ENCODE measurements around the gene PLAGL2.

Gene PLAGL2

DNA sequence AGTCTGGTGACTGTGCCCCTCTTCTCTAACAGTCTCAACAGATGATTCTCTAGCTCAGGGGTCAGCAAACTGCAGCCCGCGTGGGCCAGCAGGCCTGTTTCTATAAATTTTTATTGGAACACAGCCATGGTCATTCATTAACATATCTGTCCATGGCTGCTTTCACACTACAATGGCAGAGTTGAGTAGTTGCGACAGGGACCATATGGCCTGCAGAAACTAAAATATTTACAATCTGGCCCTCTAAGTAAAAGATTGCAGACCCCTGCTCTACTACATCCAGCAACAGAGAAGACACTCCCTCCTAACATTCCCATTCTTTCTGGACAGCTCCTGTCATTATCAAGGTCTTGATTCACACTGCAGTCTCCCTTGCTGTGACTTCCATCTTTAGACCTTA lies 45.2 kb downstream of the PLAGL2 start:
- H3K36me3 ChIP-seq, result peaks cover 78% of the 10 kb centered on the region
- H3K4me1 ChIP-seq, result no peaks in the 10 kb centered on the region

DNA sequence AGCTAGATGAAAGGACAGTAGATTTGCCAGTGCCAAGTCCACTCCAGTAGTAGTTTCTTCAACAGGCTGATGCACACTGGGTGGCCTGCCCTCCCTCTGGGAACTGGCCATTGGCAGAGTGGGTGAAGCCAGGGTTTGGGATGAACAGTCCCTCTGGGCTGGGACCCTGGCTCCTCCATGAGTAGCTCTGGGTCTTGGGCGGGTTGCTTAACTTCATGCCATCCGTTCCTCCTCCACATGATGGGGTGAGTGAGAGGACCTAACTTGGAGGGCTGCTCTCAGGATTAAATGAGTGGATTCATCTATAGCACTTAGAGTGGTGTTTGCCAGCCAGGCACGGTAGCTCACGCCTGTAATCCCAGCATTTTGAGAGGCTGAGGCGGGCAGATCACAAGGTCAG lies 47.2 kb downstream of the PLAGL2 start:
- Histone ChIP-seq H3K9me3 (no peaks in the 10 kb centered on the region), H3K4me1 (no peaks in the 10 kb centered on the region), H3K4me3 (ENCODE audit: low read depth, low read length) (no peak overlapping the region), H3K27me3 (no peaks in the 10 kb centered on the region), H3K36me3 (peaks cover 69% of the 10 kb centered on the region)
- no peak for DNase-seq
- TF ChIP-seq, protein P1, sequence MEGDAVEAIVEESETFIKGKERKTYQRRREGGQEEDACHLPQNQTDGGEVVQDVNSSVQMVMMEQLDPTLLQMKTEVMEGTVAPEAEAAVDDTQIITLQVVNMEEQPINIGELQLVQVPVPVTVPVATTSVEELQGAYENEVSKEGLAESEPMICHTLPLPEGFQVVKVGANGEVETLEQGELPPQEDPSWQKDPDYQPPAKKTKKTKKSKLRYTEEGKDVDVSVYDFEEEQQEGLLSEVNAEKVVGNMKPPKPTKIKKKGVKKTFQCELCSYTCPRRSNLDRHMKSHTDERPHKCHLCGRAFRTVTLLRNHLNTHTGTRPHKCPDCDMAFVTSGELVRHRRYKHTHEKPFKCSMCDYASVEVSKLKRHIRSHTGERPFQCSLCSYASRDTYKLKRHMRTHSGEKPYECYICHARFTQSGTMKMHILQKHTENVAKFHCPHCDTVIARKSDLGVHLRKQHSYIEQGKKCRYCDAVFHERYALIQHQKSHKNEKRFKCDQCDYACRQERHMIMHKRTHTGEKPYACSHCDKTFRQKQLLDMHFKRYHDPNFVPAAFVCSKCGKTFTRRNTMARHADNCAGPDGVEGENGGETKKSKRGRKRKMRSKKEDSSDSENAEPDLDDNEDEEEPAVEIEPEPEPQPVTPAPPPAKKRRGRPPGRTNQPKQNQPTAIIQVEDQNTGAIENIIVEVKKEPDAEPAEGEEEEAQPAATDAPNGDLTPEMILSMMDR (IDR thresholded peaks at IDR 0.05; ENCODE audit: low read depth, low read length), result no peak

More for the DNA sequence above, 45.2 kb downstream of the PLAGL2 start:
- no peak overlapping the region for H3K4me3 ChIP-seq (ENCODE audit: low read depth, low read length)
- no peaks in the 10 kb centered on the region for H3K27me3 ChIP-seq
- TF ChIP-seq, protein P1 (IDR thresholded peaks at IDR 0.05; ENCODE audit: low read depth, low read length), result no peak
- no peak for DNase-seq
- no peaks in the 10 kb centered on the region for H3K9me3 ChIP-seq

DNA sequence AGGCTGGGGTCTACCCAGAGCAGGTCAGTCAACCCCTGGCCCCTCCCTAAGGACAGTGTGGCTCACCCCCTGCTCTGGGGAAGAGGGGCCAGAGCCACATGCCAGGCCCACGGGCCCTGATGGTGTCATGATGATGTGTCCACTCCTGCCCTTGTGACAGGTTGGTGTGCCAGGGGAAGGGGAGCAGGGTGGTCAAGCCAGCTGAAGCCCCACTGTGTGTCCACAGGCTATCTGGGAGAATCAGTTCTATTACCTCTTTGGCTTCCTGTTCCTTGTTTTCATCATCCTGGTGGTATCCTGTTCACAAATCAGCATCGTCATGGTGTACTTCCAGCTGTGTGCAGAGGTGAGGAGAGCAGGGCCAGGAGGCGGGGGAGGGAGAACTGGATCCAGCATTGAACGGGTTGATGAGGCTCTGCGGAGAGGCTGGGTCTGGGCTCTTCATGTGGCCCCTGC lies 47.7 kb downstream of the PLAGL2 start:
- TF ChIP-seq, protein P1 (IDR thresholded peaks at IDR 0.05; ENCODE audit: low read depth, low read length), result no peak
- Histone ChIP-seq H3K4me3 (ENCODE audit: low read depth, low read length) (no peak overlapping the region), H3K9me3 (no peaks in the 10 kb centered on the region), H3K4me1 (no peaks in the 10 kb centered on the region), H3K36me3 (peaks cover 63% of the 10 kb centered on the region), H3K27me3 (no peaks in the 10 kb centered on the region)
- DNase-seq, result no peak

- Histone ChIP-seq H3K27me3 (no peaks in the 10 kb centered on the region), H3K36me3 (peaks cover 61% of the 10 kb centered on the region), H3K4me1 (no peaks in the 10 kb centered on the region), H3K9me3 (no peaks in the 10 kb centered on the region), H3K4me3 (ENCODE audit: low read depth, low read length) (no peak overlapping the region)
- DNase-seq, result no peak
- TF ChIP-seq, protein P1 (IDR thresholded peaks at IDR 0.05; ENCODE audit: low read depth, low read length), result no peak
Observed at GRCh38 chr20:32158943-32159660, 48.4 kb downstream of the PLAGL2 start.

DNA sequence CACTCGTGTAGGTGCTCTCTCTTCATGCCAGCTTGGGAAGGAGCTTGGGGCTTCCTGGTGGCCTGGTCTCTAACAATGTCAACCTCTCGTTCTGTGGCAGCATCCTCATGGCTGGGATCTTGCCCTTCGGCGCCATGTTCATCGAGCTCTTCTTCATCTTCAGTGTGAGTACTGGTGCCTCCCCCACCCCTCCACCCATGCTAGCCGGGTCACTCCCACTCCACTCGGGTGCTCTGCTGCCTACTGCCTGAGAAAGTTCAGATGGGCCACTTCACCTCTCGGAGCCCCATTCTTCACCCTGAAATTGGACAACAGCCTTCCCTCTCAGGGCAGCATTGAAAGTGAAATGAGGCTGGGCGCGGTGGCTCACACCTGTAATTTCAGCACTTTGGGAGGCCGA lies 49.2 kb downstream of the PLAGL2 start:
- Histone ChIP-seq H3K4me1 (no peaks in the 10 kb centered on the region), H3K36me3 (peaks cover 62% of the 10 kb centered on the region), H3K9me3 (no peaks in the 10 kb centered on the region), H3K27me3 (no peaks in the 10 kb centered on the region), H3K4me3 (ENCODE audit: low read depth, low read length) (no peak overlapping the region)
- TF ChIP-seq, protein P1 (IDR thresholded peaks at IDR 0.05; ENCODE audit: low read depth, low read length), result no peak
- no peak for DNase-seq

- DNase-seq, result no peak
- Histone ChIP-seq H3K36me3 (peaks cover 66% of the 10 kb centered on the region), H3K9me3 (no peaks in the 10 kb centered on the region), H3K4me1 (no peaks in the 10 kb centered on the region), H3K4me3 (ENCODE audit: low read depth, low read length) (no peak overlapping the region), H3K27me3 (no peaks in the 10 kb centered on the region)
- TF ChIP-seq, protein P1 (IDR thresholded peaks at IDR 0.05; ENCODE audit: low read depth, low read length), result no peak
Observed at GRCh38 chr20:32157611-32158010, 49.9 kb downstream of the PLAGL2 start.

Measured in BE2C (cell line).